Liver (tissue), 9 donors: ENCODE measurements around the gene CNGA3. TPM values are rescaled to one million over a fixed set of nuclear protein-coding genes. Genes with fewer than 3 reads are reported as not detected.

Source experiments
- DNase-seq: peaks from one replicate; pipeline ENCODE4 v3.0.0-alpha.2; 2017; ENCODE audit warnings: low spot score
- H3K27ac ChIP-seq, 2 donors: one replicate each; pipeline ENCODE4 v1.7.0; 2013; ENCODE audit warnings: inconsistent platforms in 2 of 2, low read length in 2 of 2, control low read depth in 1 of 2, low read depth in 1 of 2, mild to moderate bottlenecking in 1 of 2
- H3K27me3 ChIP-seq, 4 donors: one replicate each; pipeline versions ENCODE4 v1.6.1 to v1.7.0; 2013; ENCODE audit warnings: low read length in 3 of 4, inconsistent platforms in 1 of 4, mild to moderate bottlenecking in 1 of 4, moderate library complexity in 1 of 4; ENCODE audit not compliant: control insufficient read depth in 4 of 4, insufficient read depth in 4 of 4
- H3K36me3 ChIP-seq, 4 donors: one replicate each; pipeline versions ENCODE4 v1.6.1 to v1.7.0; 2013; ENCODE audit warnings: low read length in 3 of 4, mild to moderate bottlenecking in 3 of 4, low read depth in 1 of 4, moderate library complexity in 1 of 4; ENCODE audit not compliant: control insufficient read depth in 4 of 4, insufficient read depth in 3 of 4
- H3K4me1 ChIP-seq, 4 donors: one replicate each; pipeline versions ENCODE4 v1.6.1 to v1.7.0; 2013; ENCODE audit warnings: low read length in 3 of 4, mild to moderate bottlenecking in 3 of 4, moderate library complexity in 1 of 4; ENCODE audit not compliant: control insufficient read depth in 4 of 4, insufficient read depth in 4 of 4
- H3K4me3 ChIP-seq, 3 donors: one replicate each; pipeline versions ENCODE4 v1.6.1 to v1.7.0; 2013; ENCODE audit warnings: low read length in 3 of 3, control low read depth in 1 of 3, low read depth in 1 of 3, mild to moderate bottlenecking in 1 of 3
- H3K9ac ChIP-seq, 2 donors: one replicate each; pipeline ENCODE4 v1.7.0; 2013; ENCODE audit warnings: low read length in 2 of 2, mild to moderate bottlenecking in 2 of 2, moderate library complexity in 2 of 2, control low read depth in 1 of 2, low read depth in 1 of 2
- H3K9me3 ChIP-seq, 4 donors: one replicate each; pipeline versions ENCODE4 v1.6.1 to v1.7.0; 2013; ENCODE audit warnings: low read length in 3 of 4; ENCODE audit not compliant: control insufficient read depth in 4 of 4
- EGR1 ChIP-seq, 2 donors: IDR thresholded peaks; 2 replicates each; pipeline ENCODE4 v1.6.1; 2016 to 2018; ENCODE audit warnings: antibody characterized with exemption in 2 of 2, low read depth in 2 of 2
- FOXA1 ChIP-seq: IDR thresholded peaks from 2 replicates; pipeline ENCODE4 v1.6.1; 2016; ENCODE audit warnings: antibody characterized with exemption
- FOXA2 ChIP-seq: IDR thresholded peaks from 2 replicates; pipeline ENCODE4 v1.6.1; 2016; ENCODE audit warnings: antibody characterized with exemption
- HNF4A ChIP-seq, 2 donors: conservative IDR thresholded peaks; 2 replicates each; pipeline ENCODE4 v1.6.1; 2016; ENCODE audit warnings: antibody characterized with exemption in 2 of 2, mild to moderate bottlenecking in 2 of 2
- HNF4G ChIP-seq: IDR thresholded peaks from 2 replicates; pipeline ENCODE4 v1.6.1; 2016; ENCODE audit warnings: antibody characterized with exemption
- JUND ChIP-seq, 2 donors: IDR thresholded peaks; 2 replicates each; pipeline ENCODE4 v1.6.1; 2016; ENCODE audit warnings: antibody characterized with exemption in 2 of 2
- NR2F2 ChIP-seq: IDR thresholded peaks from 2 replicates; pipeline ENCODE4 v1.6.1; 2016; ENCODE audit warnings: antibody characterized with exemption
- RAD21 ChIP-seq, 2 donors: IDR thresholded peaks; 2 replicates each; pipeline ENCODE4 v1.6.1; 2016; ENCODE audit warnings: antibody characterized with exemption in 2 of 2, mild to moderate bottlenecking in 2 of 2
- RXRA ChIP-seq, 2 donors: IDR thresholded peaks; 2 replicates each; pipeline ENCODE4 v1.6.1; 2017 to 2018; ENCODE audit warnings: antibody characterized with exemption in 2 of 2, mild to moderate bottlenecking in 1 of 2
- SP1 ChIP-seq: IDR thresholded peaks from 2 replicates; pipeline ENCODE4 v1.6.1; 2018; ENCODE audit warnings: antibody characterized with exemption, mild to moderate bottlenecking
- TAF1 ChIP-seq: conservative IDR thresholded peaks from 2 replicates; pipeline ENCODE4 v1.6.1; 2016; ENCODE audit warnings: antibody characterized with exemption, mild to moderate bottlenecking
- YY1 ChIP-seq: IDR thresholded peaks from 2 replicates; pipeline ENCODE4 v1.6.1; 2016; ENCODE audit warnings: antibody characterized with exemption, mild to moderate bottlenecking
- ZBTB33 ChIP-seq: IDR thresholded peaks from 2 replicates; pipeline ENCODE4 v1.6.1; 2016; ENCODE audit warnings: antibody characterized with exemption
- WGBS: extraction: QIAGEN DNeasy Blood & Tissue Kit; methylation state at CpG from one replicate; pipeline ENCODE4 v1.1.7; 2013; 5-methylcytosine and 5-hydroxymethylcytosine counted together
- polyA plus RNA-seq, 2 donors: library from polyadenylated mRNA; stranded (reverse) in 1 of 2; unstranded in 1 of 2; fragments of 200-250 nt in 1 of 2; fragments of >200 nt in 1 of 2; fragmentation: Nextera tagmentation in 1 of 2; extraction: Ambion mirVana in 1 of 2; gene quantifications; one replicate each; pipeline versions ENCODE4 v1.2.1 to v1.2.3, GENCODE V29; 2013 to 2015
- total RNA-seq, 2 donors: library from RNA; depleted of rRNA; stranded (reverse); fragments of >200 nt; gene quantifications; one replicate each; pipeline ENCODE4 v1.2.3, GENCODE V29; 2014
- TF ChIP-seq, protein P1 (sequence below): IDR thresholded peaks from 2 replicates; pipeline ENCODE4 v1.6.1; 2016; ENCODE audit warnings: antibody characterized with exemption, mild to moderate bottlenecking
- TF ChIP-seq, protein P2 (sequence below): IDR thresholded peaks from 2 replicates; pipeline ENCODE4 v1.6.1; 2016; ENCODE audit warnings: antibody characterized with exemption
- TF ChIP-seq, protein P3 (sequence below): IDR thresholded peaks from 2 replicates; pipeline ENCODE4 v1.6.1; 2016; ENCODE audit warnings: antibody characterized with exemption
- donor health status: healthy.
- donor health status: healthy.
- donor health status: healthy.
- donor health status: healthy.
- donor health status: healthy.

Gene CNGA3
- total and polyA plus RNA-seq, 4 donors, result not detected

DNA sequence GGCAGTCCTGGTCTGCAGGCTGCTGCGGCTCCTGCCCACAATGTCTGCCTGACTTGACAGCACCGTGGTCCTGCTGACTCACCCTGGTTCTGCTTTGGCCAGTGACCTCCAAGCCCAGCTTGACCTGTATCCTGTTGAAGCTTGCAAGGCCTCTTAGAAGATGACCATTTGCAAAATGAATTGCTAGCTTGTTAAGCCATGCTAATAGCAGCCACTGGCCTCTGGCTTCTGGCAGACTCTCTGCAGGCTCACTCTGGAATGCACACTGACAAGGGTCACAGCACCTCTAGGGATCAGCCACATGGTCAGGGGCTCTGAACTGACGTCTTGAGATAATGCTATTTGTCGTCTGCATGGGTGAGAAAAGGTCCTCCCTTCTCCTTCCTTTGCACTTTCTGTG, 25.9 kb downstream of the CNGA3 start:
- Histone ChIP-seq H3K27ac (no peak overlapping the region), H3K9me3 (peaks cover 3 to 9% (median 5%) of the 10 kb centered on the region in 4 donors), H3K27me3 (peaks cover 0 to 2% (median 0%) of the 10 kb centered on the region in 4 donors), H3K36me3 (no peaks in the 10 kb centered on the region), H3K9ac (no peak overlapping the region), H3K4me1 (no peaks in the 10 kb centered on the region), H3K4me3 (no peak overlapping the region)
- no peak for TF ChIP-seq FOXA2
- TF ChIP-seq SP1, result no peak
- 60% methylated on average over 4 of the region's 4 CpGs for WGBS
- no peak for DNase-seq

GRCh38 chr2:98372579-98372978, 26.3 kb downstream of the CNGA3 start:
- TF ChIP-seq SP1, result no peak
- no peak for TF ChIP-seq RXRA (IDR thresholded peaks at IDR 0.05)
- TF ChIP-seq HNF4G, result no peak
- no peak for TF ChIP-seq EGR1 (IDR thresholded peaks at IDR 0.05; ENCODE audit: low read depth in 2 of 2)
- no peak for TF ChIP-seq RAD21 (IDR thresholded peaks at IDR 0.05)
- TF ChIP-seq, protein P1, sequence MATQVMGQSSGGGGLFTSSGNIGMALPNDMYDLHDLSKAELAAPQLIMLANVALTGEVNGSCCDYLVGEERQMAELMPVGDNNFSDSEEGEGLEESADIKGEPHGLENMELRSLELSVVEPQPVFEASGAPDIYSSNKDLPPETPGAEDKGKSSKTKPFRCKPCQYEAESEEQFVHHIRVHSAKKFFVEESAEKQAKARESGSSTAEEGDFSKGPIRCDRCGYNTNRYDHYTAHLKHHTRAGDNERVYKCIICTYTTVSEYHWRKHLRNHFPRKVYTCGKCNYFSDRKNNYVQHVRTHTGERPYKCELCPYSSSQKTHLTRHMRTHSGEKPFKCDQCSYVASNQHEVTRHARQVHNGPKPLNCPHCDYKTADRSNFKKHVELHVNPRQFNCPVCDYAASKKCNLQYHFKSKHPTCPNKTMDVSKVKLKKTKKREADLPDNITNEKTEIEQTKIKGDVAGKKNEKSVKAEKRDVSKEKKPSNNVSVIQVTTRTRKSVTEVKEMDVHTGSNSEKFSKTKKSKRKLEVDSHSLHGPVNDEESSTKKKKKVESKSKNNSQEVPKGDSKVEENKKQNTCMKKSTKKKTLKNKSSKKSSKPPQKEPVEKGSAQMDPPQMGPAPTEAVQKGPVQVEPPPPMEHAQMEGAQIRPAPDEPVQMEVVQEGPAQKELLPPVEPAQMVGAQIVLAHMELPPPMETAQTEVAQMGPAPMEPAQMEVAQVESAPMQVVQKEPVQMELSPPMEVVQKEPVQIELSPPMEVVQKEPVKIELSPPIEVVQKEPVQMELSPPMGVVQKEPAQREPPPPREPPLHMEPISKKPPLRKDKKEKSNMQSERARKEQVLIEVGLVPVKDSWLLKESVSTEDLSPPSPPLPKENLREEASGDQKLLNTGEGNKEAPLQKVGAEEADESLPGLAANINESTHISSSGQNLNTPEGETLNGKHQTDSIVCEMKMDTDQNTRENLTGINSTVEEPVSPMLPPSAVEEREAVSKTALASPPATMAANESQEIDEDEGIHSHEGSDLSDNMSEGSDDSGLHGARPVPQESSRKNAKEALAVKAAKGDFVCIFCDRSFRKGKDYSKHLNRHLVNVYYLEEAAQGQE, result no peak
- no peak for TF ChIP-seq FOXA2
- TF ChIP-seq, protein P2, sequence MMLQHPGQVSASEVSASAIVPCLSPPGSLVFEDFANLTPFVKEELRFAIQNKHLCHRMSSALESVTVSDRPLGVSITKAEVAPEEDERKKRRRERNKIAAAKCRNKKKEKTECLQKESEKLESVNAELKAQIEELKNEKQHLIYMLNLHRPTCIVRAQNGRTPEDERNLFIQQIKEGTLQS, result no peak
- TF ChIP-seq ZBTB33, result no peak
- TF ChIP-seq HNF4A (conservative IDR thresholded peaks at IDR 0.05), result no peak
- TF ChIP-seq, protein P3, sequence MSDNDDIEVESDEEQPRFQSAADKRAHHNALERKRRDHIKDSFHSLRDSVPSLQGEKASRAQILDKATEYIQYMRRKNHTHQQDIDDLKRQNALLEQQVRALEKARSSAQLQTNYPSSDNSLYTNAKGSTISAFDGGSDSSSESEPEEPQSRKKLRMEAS, result no peak
- TF ChIP-seq FOXA1, result no peak
- no peak for TF ChIP-seq TAF1
- no peak for TF ChIP-seq NR2F2
- TF ChIP-seq JUND (IDR thresholded peaks at IDR 0.05), result no peak
- no peak for TF ChIP-seq YY1
- DNase-seq, result no peak
- Histone ChIP-seq H3K4me1 (no peaks in the 10 kb centered on the region), H3K36me3 (no peaks in the 10 kb centered on the region), H3K4me3 (no peak overlapping the region), H3K9ac (no peak overlapping the region), H3K27me3 (peaks cover 0 to 2% (median 0%) of the 10 kb centered on the region in 4 donors), H3K27ac (no peak overlapping the region), H3K9me3 (peaks cover 3 to 9% (median 5%) of the 10 kb centered on the region in 4 donors)
- 62% methylated on average over 5 of the region's 5 CpGs for WGBS
